ENCODE results near the gene CCZ1B. TPM values are rescaled to one million over a fixed set of nuclear protein-coding genes. Genes with fewer than 3 reads are reported as not detected.
A peak's percentile ranks its signal among the peaks of the same experiment; 100 is the strongest.

The CCZ1B gene
- total and polyA plus RNA-seq, 2 of the 8 experiments (the other 6 are each of a cell fraction or from before 2014, with no cell fraction given) = 18.0 to 55.2 TPM

- H3K27ac ChIP-seq (ENCODE audit: low read depth, low read length) = no peak overlapping the region
- H2BK20ac ChIP-seq (ENCODE audit: low read length) = no peak overlapping the region
- H2AFZ ChIP-seq (ENCODE audit: low read length) = no peak overlapping the region
- H3K27me3 ChIP-seq (replicated peaks in 1 of 4; ENCODE audit: control insufficient read depth in 3 of 4, extremely low read depth in 1 of 4, insufficient read depth in 3 of 4, low read length in 3 of 4) = no peaks in the 10 kb centered on the region
- H2BK12ac ChIP-seq (ENCODE audit: low read depth, low read length) = no peak overlapping the region
- no peak overlapping the region for H3K4ac ChIP-seq (replicated peaks; ENCODE audit: insufficient read length, low read depth, low read length)
- 0 out of 2 replicates have a peak overlapping the region, but pooled peaks have one; percentile 29 for H2BK15ac ChIP-seq (ENCODE audit: low read length)
- CTCF ChIA-PET (ENCODE audit: partially characterized antibody) = interaction anchor here (2.5 kb wide), 1 partner anchor 27 kb away, joined by 7 read pairs; no protein-coding TSS in a partner anchor
- no peak overlapping the region for H3K9ac ChIP-seq (replicated peaks in 1 of 4; ENCODE audit: extremely low read depth in 1 of 4, low read depth in 3 of 4, low read length in 3 of 4)
- H3K14ac ChIP-seq (ENCODE audit: insufficient read length) = no peak overlapping the region
- no peak for TF ChIP-seq CREB1 (IDR thresholded peaks at IDR 0.05)
- TF ChIP-seq GABPA (IDR thresholded peaks at IDR 0.05; ENCODE audit: borderline replicate concordance, insufficient read depth, low read length) = no peak
- no peak for TF ChIP-seq PHF8 (conservative IDR thresholded peaks at IDR 0.05; ENCODE audit: low read depth, low read length)
- TF ChIP-seq TEAD4 (IDR thresholded peaks at IDR 0.05; ENCODE audit: low read depth, low read length) = no peak
- POLR2A ChIA-PET (ENCODE audit: partially characterized antibody) = no interaction called here
- H3K4me3 ChIP-seq (ENCODE audit: extremely low read depth in 1 of 4, insufficient read depth in 2 of 4, low read depth in 3 of 4, low read length in 4 of 4) = no peak overlapping the region
- H3K56ac ChIP-seq (replicated peaks; ENCODE audit: insufficient read length, low read depth, low read length) = no peak overlapping the region
- no peaks in the 10 kb centered on the region for H3K79me2 ChIP-seq (ENCODE audit: control insufficient read depth in 1 of 2, insufficient read depth in 2 of 2, low read length in 2 of 2)
- H4K91ac ChIP-seq (replicated peaks; ENCODE audit: insufficient read length, low read length) = no peak overlapping the region
- DNase-seq (ENCODE audit: low read depth in 1 of 2, low spot score in 2 of 2) = no peak
- no peak overlapping the region for H2BK5ac ChIP-seq (ENCODE audit: low read depth, low read length)
- no peaks in the 10 kb centered on the region for H3K9me3 ChIP-seq (ENCODE audit: insufficient read depth in 2 of 2, low read depth in 1 of 2, low read length in 1 of 2)
- no peaks in the 10 kb centered on the region for H3K36me3 ChIP-seq (ENCODE audit: control insufficient read depth in 2 of 4, insufficient read depth in 4 of 4, low read length in 3 of 4)
- H3K18ac ChIP-seq (ENCODE audit: extremely low read depth, low read length) = no peak overlapping the region
- FAIRE-seq = no peak
- no peak overlapping the region for H3K4me2 ChIP-seq (ENCODE audit: insufficient read depth in 1 of 2, low read depth in 2 of 2, low read length in 2 of 2)
- H4K5ac ChIP-seq (ENCODE audit: insufficient read length, low read depth, low read length) = no peak overlapping the region
- H4K8ac ChIP-seq (ENCODE audit: extremely low read depth, insufficient read depth, low read length) = no peak overlapping the region
- WGBS, 2 experiments (ENCODE audit: extremely low coverage in 1 of 2, insufficient coverage in 1 of 2, insufficient read length in 1 of 2, insufficient replicate concordance in 2 of 2, low coverage in 1 of 2, low lambda C conversion rate in 2 of 2, missing lambda C conversion rate in 1 of 2) = 83% methylated on average over 7 of the region's 7 CpGs; no CpG with 5 or more reads in 1 of the 2 experiments
- H3K23ac ChIP-seq (ENCODE audit: insufficient read length) = no peak overlapping the region
- H2AK5ac ChIP-seq (ENCODE audit: low read depth, low read length) = no peak overlapping the region
- H3K4me1 ChIP-seq (replicated peaks in 1 of 4; ENCODE audit: control insufficient read depth in 3 of 4, insufficient read depth in 4 of 4, low read length in 3 of 4) = no peaks in the 10 kb centered on the region
- no peak overlapping the region for H2BK120ac ChIP-seq (replicated peaks; ENCODE audit: low read depth, low read length)
- H4K20me1 ChIP-seq (replicated peaks in 1 of 2; ENCODE audit: control insufficient read depth in 1 of 2, insufficient read depth in 2 of 2, low read length in 2 of 2) = no peaks in the 10 kb centered on the region
- no peaks in the 10 kb centered on the region for H3K79me1 ChIP-seq (ENCODE audit: low read depth, low read length)
- H3K23me2 ChIP-seq (ENCODE audit: low read depth, low read length) = no peaks in the 10 kb centered on the region
These were observed 5.1 kb upstream of the CCZ1B start for GRCh38 chr7:6831018-6831725.

All from H1 (cell line).